OCI-LY3 (cell line): ENCODE results near the gene TRMT10A.

Experiments
- CTCF ChIP-seq: fragments of 200-600, 300-600 bp; sonication (generic); IDR thresholded peaks from 2 replicates; pipeline ENCODE4 v1.5.1; 2014; ENCODE audit warnings: antibody characterized with exemption, low read length, low read depth
- EZH2phosphoT487 ChIP-seq: fragments of 200-600 bp; shearing (Covaris generic); IDR thresholded peaks from 2 replicates; pipeline ENCODE4 v1.6.1; 2018; ENCODE audit warnings: antibody characterized with exemption, mixed run types, low read depth

- TF ChIP-seq CTCF (no peak), EZH2phosphoT487 (no peak)
Measured at GRCh38 chr4:99574530-99575324, 10.9 kb upstream of the TRMT10A start, which contains the start of gene MTTP.
